SK-N-MC (cell line): Measurements from ENCODE around the gene ACO1.

ENCODE experiments used
- EZH2 ChIP-seq: fragments of 200-600 bp; sonication (generic); IDR thresholded peaks from one replicate; pipeline ENCODE4 v1.6.1; 2017; ENCODE audit warnings: antibody characterized with exemption
- FOXP2 ChIP-seq: optimal IDR thresholded peaks from 2 replicates; pipeline ENCODE3; 2011; ENCODE audit warnings: mild to moderate bottlenecking, moderate library complexity; ENCODE audit not compliant: insufficient read depth; ENCODE audit errors: extremely low read length, control extremely low read depth

DNA sequence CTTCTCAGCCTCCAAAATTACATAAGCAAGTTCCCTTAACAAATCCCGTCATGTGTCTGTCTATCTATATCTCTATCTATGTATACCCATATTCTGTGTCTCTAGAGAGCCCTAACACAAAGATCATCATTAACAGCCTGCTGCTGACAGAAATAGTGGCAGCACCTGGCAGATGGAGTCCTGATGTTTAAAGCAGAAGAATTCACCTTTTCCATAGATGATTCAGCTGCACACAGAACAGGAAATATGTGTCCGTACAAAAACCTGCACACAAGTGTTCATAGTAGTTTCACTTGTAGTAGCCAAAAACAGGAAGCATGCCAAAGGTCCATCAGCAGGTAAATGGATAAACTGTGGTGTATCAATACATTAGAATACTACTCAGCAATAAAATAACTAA is 45.0 kb upstream of the ACO1 start:
- TF ChIP-seq EZH2 (no peak), FOXP2 (no peak)
